Mesenchymal stem cell (in vitro differentiated cells and primary cell): Measurements from ENCODE around the gene PSMB8.

Experiments
- DNase-seq: peaks from one replicate; pipeline ENCODE4 v3.0.0-alpha.2; 2013
- H2AFZ ChIP-seq: one replicate; pipeline ENCODE4 v1.6.1; 2013; ENCODE audit warnings: low read depth, mild to moderate bottlenecking, control low read depth, inconsistent platforms, low read length, moderate library complexity
- H2AK5ac ChIP-seq: 2 replicates; pipeline ENCODE4 v1.6.1; 2013; ENCODE audit warnings: low read length, moderate library complexity, mild to moderate bottlenecking, inconsistent platforms; ENCODE audit not compliant: severe bottlenecking
- H2BK120ac ChIP-seq: one replicate; pipeline ENCODE4 v1.6.1; 2013; ENCODE audit warnings: low read depth, mild to moderate bottlenecking, inconsistent platforms, low read length, moderate library complexity
- H2BK12ac ChIP-seq, 2 experiments: one replicate each; pipeline ENCODE4 v1.6.1; 2013; ENCODE audit warnings: inconsistent platforms in 2 of 2, low read length in 2 of 2, mild to moderate bottlenecking in 2 of 2, moderate library complexity in 2 of 2, control low read depth in 1 of 2
- H2BK15ac ChIP-seq: one replicate; pipeline ENCODE4 v1.6.1; 2013; ENCODE audit warnings: mild to moderate bottlenecking, low read depth, inconsistent platforms; ENCODE audit not compliant: poor library complexity, severe bottlenecking
- H2BK5ac ChIP-seq: 2 replicates; pipeline ENCODE4 v1.6.1; 2013; ENCODE audit warnings: low read depth, mild to moderate bottlenecking, low read length, control low read depth, inconsistent platforms; ENCODE audit not compliant: poor library complexity, severe bottlenecking
- H3K14ac ChIP-seq, 2 experiments: one replicate each; pipeline ENCODE4 v1.6.1; 2013; ENCODE audit warnings: inconsistent platforms in 2 of 2, low read length in 2 of 2, control low read depth in 1 of 2, mild to moderate bottlenecking in 1 of 2, moderate library complexity in 1 of 2
- H3K18ac ChIP-seq, 2 experiments: one replicate each; pipeline ENCODE4 v1.6.1; 2013; ENCODE audit warnings: inconsistent platforms in 2 of 2, low read length in 2 of 2, control low read depth in 1 of 2, low read depth in 1 of 2, mild to moderate bottlenecking in 1 of 2
- H3K23ac ChIP-seq, 2 experiments: one replicate each; pipeline ENCODE4 v1.6.1; 2013; ENCODE audit warnings: inconsistent platforms in 2 of 2, low read length in 2 of 2, mild to moderate bottlenecking in 2 of 2, moderate library complexity in 2 of 2, control low read depth in 1 of 2
- H3K27ac ChIP-seq: 2 replicates; pipeline ENCODE4 v1.5.1; 2013; ENCODE audit warnings: mild to moderate bottlenecking, moderate library complexity, low read length, control low read depth, inconsistent platforms; ENCODE audit not compliant: poor library complexity, severe bottlenecking
- H3K27me3 ChIP-seq, 2 experiments: 2 replicates each; pipeline versions ENCODE4 v1.6.1 to v1.7.0; 2013; ENCODE audit warnings: low read length in 2 of 2, mild to moderate bottlenecking in 2 of 2, moderate library complexity in 2 of 2, control low read depth in 1 of 2, inconsistent platforms in 1 of 2; ENCODE audit not compliant: control insufficient read depth in 1 of 2, insufficient read depth in 1 of 2
- H3K36me3 ChIP-seq, 2 experiments: 2 replicates each; pipeline versions ENCODE4 v1.6.1 to v1.7.0; 2013; ENCODE audit warnings: low read length in 2 of 2, control low read depth in 1 of 2, inconsistent platforms in 1 of 2, low read depth in 1 of 2, mild to moderate bottlenecking in 1 of 2; ENCODE audit not compliant: insufficient read depth in 2 of 2, control insufficient read depth in 1 of 2
- H3K4ac ChIP-seq, 2 experiments: one replicate each; pipeline ENCODE4 v1.6.1; 2013; ENCODE audit warnings: inconsistent platforms in 2 of 2, low read length in 2 of 2, mild to moderate bottlenecking in 2 of 2, moderate library complexity in 2 of 2, control low read depth in 1 of 2, low read depth in 1 of 2
- H3K4me1 ChIP-seq: 2 replicates; pipeline ENCODE4 v1.6.1; 2013; ENCODE audit warnings: low read depth, low read length, control low read depth; ENCODE audit not compliant: control insufficient read depth, insufficient read depth
- H3K4me2 ChIP-seq: 2 replicates; pipeline ENCODE4 v1.6.1; 2013; ENCODE audit warnings: low read length, mild to moderate bottlenecking, inconsistent platforms; ENCODE audit not compliant: poor library complexity, severe bottlenecking
- H3K4me3 ChIP-seq, 2 experiments: 2 replicates each; pipeline versions ENCODE4 v1.5.1 to v1.7.0; 2013; ENCODE audit warnings: low read length in 2 of 2, mild to moderate bottlenecking in 2 of 2, control low read depth in 1 of 2, low read depth in 1 of 2; ENCODE audit not compliant: insufficient read depth in 1 of 2
- H3K79me1 ChIP-seq: replicated peaks from 2 replicates; pipeline ENCODE4 v1.6.1; 2013; ENCODE audit warnings: mild to moderate bottlenecking, control low read depth, low read length, inconsistent platforms; ENCODE audit not compliant: poor library complexity, severe bottlenecking
- H3K9ac ChIP-seq: 2 replicates; pipeline ENCODE4 v1.7.0; 2013; ENCODE audit warnings: mild to moderate bottlenecking, low read length, moderate library complexity
- H3K9me3 ChIP-seq: 2 replicates; pipeline ENCODE4 v1.7.0; 2013; ENCODE audit warnings: mild to moderate bottlenecking, low read length; ENCODE audit not compliant: control insufficient read depth
- H4K8ac ChIP-seq: one replicate; pipeline ENCODE4 v1.6.1; 2013; ENCODE audit warnings: inconsistent platforms, mild to moderate bottlenecking, low read length, moderate library complexity
- H4K91ac ChIP-seq: one replicate; pipeline ENCODE4 v1.6.1; 2013; ENCODE audit warnings: mild to moderate bottlenecking, low read length, inconsistent platforms
- WGBS: methylation state at CpG from one replicate; pipeline ENCODE4 v1.1.7; 2013; ENCODE audit warnings: mixed read lengths; 5-methylcytosine and 5-hydroxymethylcytosine counted together

PSMB8 gene

GRCh38 chr6:32832535-32832934 is 11.3 kb downstream of the PSMB8 start:
- no peak overlapping the region for H3K4me2 ChIP-seq
- H3K4ac ChIP-seq, result no peak overlapping the region
- H3K27ac ChIP-seq, result no peak overlapping the region
- no peak overlapping the region for H4K8ac ChIP-seq
- no peaks in the 10 kb centered on the region for H3K9me3 ChIP-seq
- no peak for DNase-seq
- H2AFZ ChIP-seq, result no peak overlapping the region
- no peak overlapping the region for H2BK120ac ChIP-seq
- 94% methylated on average over 13 of the region's 13 CpGs for WGBS
- H3K4me1 ChIP-seq, result peaks cover 2% of the 10 kb centered on the region
- no peak overlapping the region for H2BK5ac ChIP-seq
- H2BK12ac ChIP-seq, result no peak overlapping the region
- H2AK5ac ChIP-seq, result no peak overlapping the region
- H3K18ac ChIP-seq, result no peak overlapping the region
- H3K4me3 ChIP-seq, result no peak overlapping the region
- H3K36me3 ChIP-seq, result peaks cover 36 to 88% of the 10 kb centered on the region in 2 experiments
- H3K14ac ChIP-seq, result no peak overlapping the region
- peaks cover 14% of the 10 kb centered on the region for H3K79me1 ChIP-seq
- H3K9ac ChIP-seq, result no peak overlapping the region
- H2BK15ac ChIP-seq, result no peak overlapping the region
- no peak overlapping the region for H4K91ac ChIP-seq
- H3K27me3 ChIP-seq, result no peaks in the 10 kb centered on the region
- H3K23ac ChIP-seq, result no peak overlapping the region

- no peak overlapping the region for H3K14ac ChIP-seq
- H3K36me3 ChIP-seq, result peaks cover 36 to 79% of the 10 kb centered on the region in 2 experiments
- H3K23ac ChIP-seq, result no peak overlapping the region
- H2BK15ac ChIP-seq, result no peak overlapping the region
- no peak overlapping the region for H2AFZ ChIP-seq
- no peak overlapping the region for H3K9ac ChIP-seq
- H3K4me2 ChIP-seq, result no peak overlapping the region
- peaks cover 6% of the 10 kb centered on the region for H3K79me1 ChIP-seq
- H3K4me1 ChIP-seq, result peaks cover 1% of the 10 kb centered on the region
- 70% methylated on average over 4 of the region's 5 CpGs for WGBS
- no peak overlapping the region for H2BK5ac ChIP-seq
- H2AK5ac ChIP-seq, result no peak overlapping the region
- H4K8ac ChIP-seq, result no peak overlapping the region
- no peak overlapping the region for H2BK120ac ChIP-seq
- no peak overlapping the region for H3K27ac ChIP-seq
- H4K91ac ChIP-seq, result no peak overlapping the region
- no peak overlapping the region for H3K18ac ChIP-seq
- no peak for DNase-seq
- H3K4me3 ChIP-seq, result no peak overlapping the region
- H3K27me3 ChIP-seq, result no peaks in the 10 kb centered on the region
- H3K4ac ChIP-seq, result no peak overlapping the region
- H3K9me3 ChIP-seq, result no peaks in the 10 kb centered on the region
- H2BK12ac ChIP-seq, result no peak overlapping the region
These were observed 12.9 kb downstream of the PSMB8 start for GRCh38 chr6:32830936-32831335.

GRCh38 chr6:32830017-32830416 is 13.8 kb downstream of the PSMB8 start:
- Histone ChIP-seq H4K8ac (no peak overlapping the region), H2AFZ (no peak overlapping the region), H2BK12ac (no peak overlapping the region), H3K14ac (no peak overlapping the region), H3K4me1 (no peaks in the 10 kb centered on the region), H3K9me3 (no peaks in the 10 kb centered on the region), H2AK5ac (no peak overlapping the region), H3K27ac (no peak overlapping the region), H2BK15ac (no peak overlapping the region), H3K36me3 (peaks cover 29 to 70% of the 10 kb centered on the region in 2 experiments), H3K4me3 (no peak overlapping the region), H2BK5ac (no peak overlapping the region), H3K23ac (no peak overlapping the region), H3K9ac (no peak overlapping the region), H4K91ac (no peak overlapping the region), H3K27me3 (no peaks in the 10 kb centered on the region), H3K4ac (no peak overlapping the region), H3K18ac (no peak overlapping the region), H3K79me1 (no peaks in the 10 kb centered on the region), H3K4me2 (no peak overlapping the region), H2BK120ac (no peak overlapping the region)
- no peak for DNase-seq
- 92% methylated on average over 5 of the region's 5 CpGs for WGBS

- no peak overlapping the region for H4K8ac ChIP-seq
- 72% methylated on average over 7 of the region's 7 CpGs for WGBS
- no peak overlapping the region for H3K14ac ChIP-seq
- H3K9me3 ChIP-seq, result no peaks in the 10 kb centered on the region
- H2BK120ac ChIP-seq, result no peak overlapping the region
- H2BK5ac ChIP-seq, result no peak overlapping the region
- no peak overlapping the region for H2BK15ac ChIP-seq
- no peak overlapping the region for H3K23ac ChIP-seq
- H3K79me1 ChIP-seq, result no peaks in the 10 kb centered on the region
- no peak overlapping the region for H3K18ac ChIP-seq
- H3K4me1 ChIP-seq, result no peaks in the 10 kb centered on the region
- no peak overlapping the region for H3K4me2 ChIP-seq
- no peak overlapping the region for H3K4me3 ChIP-seq
- H3K4ac ChIP-seq, result no peak overlapping the region
- no peak for DNase-seq
- H3K36me3 ChIP-seq, result peaks cover 29 to 65% of the 10 kb centered on the region in 2 experiments
- H4K91ac ChIP-seq, result no peak overlapping the region
- no peaks in the 10 kb centered on the region for H3K27me3 ChIP-seq
- H2BK12ac ChIP-seq, result no peak overlapping the region
- no peak overlapping the region for H2AFZ ChIP-seq
- no peak overlapping the region for H2AK5ac ChIP-seq
- no peak overlapping the region for H3K27ac ChIP-seq
- no peak overlapping the region for H3K9ac ChIP-seq
These were observed 14.4 kb downstream of the PSMB8 start for GRCh38 chr6:32829495-32829894.
